Heart right ventricle (tissue), 16 donors: Measurements from ENCODE around the gene CAPN8. TPM values are rescaled to one million over a fixed set of nuclear protein-coding genes. Genes with fewer than 3 reads are reported as not detected.

Experiments
- ATAC-seq, 8 donors: fragments of 200-7000 bp; cut with Tn5 transposase; one replicate each; pipeline ENCODE4 v1.9.1; 2020; ENCODE audit warnings: mild to moderate bottlenecking in 8 of 8, moderate library complexity in 8 of 8, moderate number of reproducible peaks in 1 of 8
- DNase-seq, 2 donors: peaks; one replicate each; pipeline ENCODE4 v3.0.0-alpha.2; 2020
- H3K27ac ChIP-seq, 10 donors: fragments of 200-600 bp; sonication (generic) in 2 of 10; one replicate each; pipeline versions ENCODE4 v1.5.0 to v1.8.0; 2020 to 2022; ENCODE audit warnings: mild to moderate bottlenecking in 3 of 10
- H3K27me3 ChIP-seq, 7 donors: fragments of 200-600 bp; one replicate each; pipeline ENCODE4 v1.8.0; 2021 to 2022; ENCODE audit warnings: mild to moderate bottlenecking in 2 of 7
- H3K36me3 ChIP-seq, 9 donors: fragments of 200-600 bp; sonication (generic) in 1 of 9; one replicate each; pipeline versions ENCODE4 v1.5.0 to v1.8.0; 2020 to 2022; ENCODE audit warnings: mild to moderate bottlenecking in 2 of 9
- H3K4me1 ChIP-seq, 9 donors: fragments of 200-600 bp; sonication (generic) in 1 of 9; one replicate each; pipeline versions ENCODE4 v1.5.0 to v1.8.0; 2020 to 2022; ENCODE audit warnings: mild to moderate bottlenecking in 4 of 9
- H3K4me3 ChIP-seq, 10 donors: fragments of 200-600 bp; sonication (generic) in 2 of 10; one replicate each; pipeline versions ENCODE4 v1.5.0 to v1.8.0; 2020 to 2022; ENCODE audit warnings: mild to moderate bottlenecking in 7 of 10, moderate library complexity in 2 of 10
- H3K9me3 ChIP-seq, 11 donors: fragments of 200-600 bp in 10 of 11; sonication (generic) in 2 of 11; one replicate each; pipeline versions ENCODE4 v1.5.0 to v1.8.0; 2013 to 2022; ENCODE audit warnings: mild to moderate bottlenecking in 2 of 11, control low read depth in 1 of 11, moderate library complexity in 1 of 11
- CTCF ChIP-seq, 9 donors: fragments of 200-600 bp; sonication (generic) in 2 of 9; IDR thresholded peaks; one replicate each; pipeline versions ENCODE4 v1.5.0 to v1.8.0; 2021 to 2022; ENCODE audit warnings: antibody characterized with exemption in 9 of 9, mild to moderate bottlenecking in 5 of 9, moderate library complexity in 1 of 9
- WGBS, 2 donors: extraction: QIAGEN DNeasy Blood & Tissue Kit; methylation state at CpG; one replicate each; pipeline ENCODE4 v1.1.7; 2013; ENCODE audit warnings: inconsistent platforms in 1 of 2; 5-methylcytosine and 5-hydroxymethylcytosine counted together
- intact Hi-C, 10 donors: fragments of 100-400 bp; cut with DNase I; formaldehyde crosslinking; loops; one replicate each; pipeline versions ENCODE4 v1.11.1 to v1.14.2; 2022
- polyA plus RNA-seq, 2 donors: library from polyadenylated mRNA; stranded (reverse); fragments of 200-250 nt; gene quantifications; one replicate each; pipeline ENCODE4 v1.2.3, GENCODE V29; 2013
- total RNA-seq, 10 donors: library from RNA; stranded (reverse); fragmentation: NEBNext Ultra II Directional in 3 of 10; extraction: Animal tissue kit (Norgen Biotek cat#: 25700) in 3 of 10; gene quantifications; one replicate each; pipeline versions ENCODE4 v1.2.1 to v1.2.4, GENCODE V29; 2021 to 2023
- donor health status: Arrhythmogenic right ventricular cardiomyopathy.
- donor health status: ischemic (EF 13 %, LVEDD 7.1; RV severe dilation, severe dysfunction).
- donor health status: healthy with polysubstance abuse.
- donor health status: DM: no; HTN: yes; CAD: no.
- donor health status: DM: no; HTN: no; CAD: no.
- donor health status: ischemic (EF 25% LVEDD 6.9; RV normal size, moderate dysfunction).
- donor health status: ischemic (EF 25% LVEDD 5.7; RV mildly dilated, moderate dysfunction).
- donor health status: healthy.
- donor health status: DM: yes; HTN: yes; CAD: no.
- donor health status: Ischemic cardiomyopathy.
- donor health status: ischemic (EF 35%, LVEDD 5.7; RV mildly dilated, moderate dysfunction).
- donor health status: nonischemic (EF 11% LVEDD 7.7; RV severe dilation, severe dysfunction).
- donor health status: DM: yes; HTN: yes; CAD: no.
- donor health status: PGD.
- donor health status: ischemic (EF 29% LVEDD 5.4; RV normal size, mild dysfunction).
- donor health status: nonischemic (EF 23%, LVEDD 6.1; RV moderate dilation, normal function).

CAPN8 gene
- total and polyA plus RNA-seq, 12 donors = 0.10 TPM; not detected in 11

- Histone ChIP-seq H3K4me1 (no peaks in the 10 kb centered on the region), H3K36me3 (no peaks in the 10 kb centered on the region), H3K9me3 (peaks cover 0 to 7% (median 0%) of the 10 kb centered on the region in 11 donors), H3K4me3 (no peak overlapping the region), H3K27me3 (peaks cover 0 to 52% (median 32%) of the 10 kb centered on the region in 7 donors), H3K27ac (no peak overlapping the region)
- ATAC-seq (no peak), DNase-seq (no peak)
- intact Hi-C loops = no loop called here
- no peak for TF ChIP-seq CTCF (IDR thresholded peaks at IDR 0.05)
- WGBS, 2 donors = 73 to 74% methylated on average over 4 of the region's 4 CpGs
Observed at GRCh38 chr1:223634423-223634822, 31.1 kb downstream of the CAPN8 start.

GRCh38 chr1:223631956-223632355, 33.5 kb downstream of the CAPN8 start:
- Histone ChIP-seq H3K9me3 (peaks cover 0 to 7% (median 0%) of the 10 kb centered on the region in 11 donors), H3K27ac (no peak overlapping the region), H3K4me1 (no peaks in the 10 kb centered on the region), H3K27me3 (peaks cover 0 to 30% (median 23%) of the 10 kb centered on the region in 7 donors), H3K4me3 (no peak overlapping the region), H3K36me3 (no peaks in the 10 kb centered on the region)
- intact Hi-C loops = no loop called here
- WGBS, 2 donors = 25 to 32% methylated on average over 6 of the region's 6 CpGs
- ATAC-seq (no peak), DNase-seq (no peak)
- no peak for TF ChIP-seq CTCF (IDR thresholded peaks at IDR 0.05)

- 20 to 23% methylated on average over 2 of the region's 2 CpGs for WGBS, 2 donors
- Histone ChIP-seq H3K36me3 (no peaks in the 10 kb centered on the region), H3K27ac (no peak overlapping the region), H3K4me3 (no peak overlapping the region), H3K4me1 (no peaks in the 10 kb centered on the region), H3K27me3 (peaks cover 0 to 30% (median 23%) of the 10 kb centered on the region in 7 donors), H3K9me3 (peaks cover 0 to 7% (median 0%) of the 10 kb centered on the region in 11 donors)
- DNase-seq = no peak
- no peak for ATAC-seq
- intact Hi-C loops = no loop called here
- no peak for TF ChIP-seq CTCF (IDR thresholded peaks at IDR 0.05)
Observed at GRCh38 chr1:223631473-223631872, 34.0 kb downstream of the CAPN8 start.

GRCh38 chr1:223629126-223629457, 36.4 kb downstream of the CAPN8 start:
- no peak for TF ChIP-seq CTCF (IDR thresholded peaks at IDR 0.05)
- H3K4me3 ChIP-seq = no peak overlapping the region
- WGBS, 2 donors = 62 to 76% methylated on average over 3 of the region's 3 CpGs
- DNase-seq (no peak), ATAC-seq (no peak)
- H3K4me1 ChIP-seq = no peaks in the 10 kb centered on the region
- H3K27me3 ChIP-seq = peaks cover 0 to 24% (median 23%) of the 10 kb centered on the region in 7 donors
- H3K36me3 ChIP-seq = no peaks in the 10 kb centered on the region
- H3K27ac ChIP-seq = no peak overlapping the region
- H3K9me3 ChIP-seq = peaks cover 0 to 3% (median 0%) of the 10 kb centered on the region in 11 donors
- intact Hi-C loops = no loop called here
